GM19452 (cell line): ENCODE data around the gene PNRC2.
"Not testable (repeated sequence)": the region's sequence is repeated elsewhere in the genome, so short reads cannot be mapped to it uniquely, and the experiment has no call there.

Experiments used
- ATAC-seq: cut with Tn5 transposase; IDR thresholded peaks from one replicate; pipeline ENCODE4 v1.9.1; 2021; ENCODE audit not compliant: unreplicated experiment

PNRC2 gene

DNA sequence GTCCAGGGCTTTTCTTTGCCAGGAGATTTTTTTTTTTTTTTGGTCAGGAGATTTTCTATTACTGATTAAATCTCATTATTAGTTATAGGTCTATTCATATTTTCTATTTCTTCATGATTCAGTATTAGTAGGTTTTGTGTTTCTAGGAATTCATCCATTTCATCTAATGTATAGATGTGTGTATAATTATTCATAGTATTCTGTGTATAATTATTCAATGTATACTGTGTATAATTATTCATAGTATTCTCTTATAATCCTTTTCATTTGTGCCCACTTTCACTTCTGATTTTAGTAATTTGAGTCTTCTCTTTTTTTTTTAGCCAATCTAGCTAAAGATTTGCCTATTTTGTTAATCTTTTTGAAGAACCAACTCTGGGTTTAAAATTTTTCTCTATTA is 12.3 kb upstream of the PNRC2 start:
- no peak for ATAC-seq

DNA sequence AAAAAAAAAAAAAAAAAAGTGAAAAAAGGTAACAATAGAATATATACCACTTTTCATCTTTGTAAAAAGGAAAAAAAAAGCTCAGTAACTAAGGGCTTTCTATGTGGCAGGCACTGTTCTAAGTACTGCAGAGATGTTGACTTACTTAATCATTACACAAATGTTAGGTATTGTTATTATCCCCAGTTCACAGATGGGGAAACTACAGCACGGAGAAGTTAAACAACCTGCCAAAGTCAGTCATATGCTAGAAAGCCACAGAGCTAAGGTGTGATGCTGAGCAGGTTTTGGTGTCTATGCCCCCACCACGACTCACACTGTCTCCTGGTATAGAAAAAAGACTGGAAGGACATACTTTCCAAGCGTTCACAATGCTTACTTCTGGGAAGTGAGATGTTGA is 6.6 kb upstream of the PNRC2 start:
- ATAC-seq, result no peak

GRCh38 chr1:23957096-23957495 is 2.5 kb upstream of the PNRC2 start:
- no peak for ATAC-seq

GRCh38 chr1:23958040-23958809 is 1.4 kb upstream of the PNRC2 start:
- ATAC-seq, result not testable (repeated sequence)

DNA sequence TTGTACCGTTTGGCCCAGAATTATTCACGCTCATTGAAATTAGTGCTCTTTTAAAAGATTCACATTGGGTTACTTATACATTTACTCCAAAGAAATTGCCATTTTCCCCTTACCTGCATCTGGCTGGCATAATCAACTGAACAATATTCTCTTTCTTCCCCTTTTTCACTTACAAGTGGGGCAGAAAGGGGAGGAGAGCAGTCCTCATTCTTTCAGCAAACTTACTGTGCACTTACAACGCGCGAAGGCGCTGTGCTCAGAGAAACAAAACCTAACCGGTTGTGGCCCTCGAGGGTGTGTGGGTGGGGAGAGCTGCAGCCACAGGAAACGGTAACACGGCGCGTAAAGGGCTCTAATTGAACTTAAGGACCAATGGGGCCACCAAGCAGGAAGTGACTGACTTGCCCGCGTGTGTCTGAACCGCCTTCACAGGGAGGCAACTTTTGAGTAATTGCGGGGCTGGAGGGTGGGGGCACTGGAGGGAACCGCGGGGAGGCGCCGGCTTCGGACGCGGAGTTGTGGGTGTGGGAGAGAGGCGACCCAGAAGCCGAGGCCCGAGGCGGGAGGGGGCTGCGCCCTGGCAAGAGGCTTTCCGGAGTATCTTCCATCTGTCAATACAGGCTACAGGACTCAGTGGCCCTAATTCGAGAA is 693 bp upstream of the PNRC2 start:
- ATAC-seq, result peak; percentile 61

DNA sequence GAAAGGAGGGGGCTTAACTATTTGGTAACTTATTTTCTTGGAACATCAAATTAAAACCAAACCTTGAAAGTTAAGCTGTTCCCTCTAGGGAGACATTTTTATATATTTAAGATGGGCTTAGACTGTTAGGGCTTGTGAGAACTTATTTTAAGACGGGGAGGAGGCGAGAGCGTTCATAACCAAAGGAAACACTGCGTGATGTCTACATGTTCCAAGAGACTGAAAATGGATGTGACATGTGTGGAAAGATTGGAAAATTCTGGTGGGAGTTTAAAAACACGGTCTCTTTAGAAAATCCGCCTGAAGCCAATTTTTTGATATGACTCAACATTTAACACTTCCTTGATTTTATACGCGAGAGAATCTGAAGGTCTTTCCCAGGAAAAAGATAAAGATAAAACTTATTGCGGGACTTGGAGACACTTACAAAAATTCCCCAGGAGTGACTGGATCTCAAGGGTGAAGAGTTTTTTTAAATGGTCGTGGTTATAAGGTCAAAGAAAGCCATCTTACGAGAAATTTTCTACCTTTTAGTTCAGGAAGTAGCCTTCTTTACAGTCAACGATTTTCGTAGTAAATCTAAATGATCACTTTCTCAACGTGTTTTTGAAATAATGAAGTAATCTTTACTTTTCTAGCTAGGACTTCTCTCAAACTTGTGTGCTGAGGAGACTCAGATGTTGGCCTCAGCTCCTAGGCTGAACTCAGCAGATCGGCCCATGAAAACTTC is 828 bp downstream of the PNRC2 start:
- ATAC-seq, result no peak

DNA sequence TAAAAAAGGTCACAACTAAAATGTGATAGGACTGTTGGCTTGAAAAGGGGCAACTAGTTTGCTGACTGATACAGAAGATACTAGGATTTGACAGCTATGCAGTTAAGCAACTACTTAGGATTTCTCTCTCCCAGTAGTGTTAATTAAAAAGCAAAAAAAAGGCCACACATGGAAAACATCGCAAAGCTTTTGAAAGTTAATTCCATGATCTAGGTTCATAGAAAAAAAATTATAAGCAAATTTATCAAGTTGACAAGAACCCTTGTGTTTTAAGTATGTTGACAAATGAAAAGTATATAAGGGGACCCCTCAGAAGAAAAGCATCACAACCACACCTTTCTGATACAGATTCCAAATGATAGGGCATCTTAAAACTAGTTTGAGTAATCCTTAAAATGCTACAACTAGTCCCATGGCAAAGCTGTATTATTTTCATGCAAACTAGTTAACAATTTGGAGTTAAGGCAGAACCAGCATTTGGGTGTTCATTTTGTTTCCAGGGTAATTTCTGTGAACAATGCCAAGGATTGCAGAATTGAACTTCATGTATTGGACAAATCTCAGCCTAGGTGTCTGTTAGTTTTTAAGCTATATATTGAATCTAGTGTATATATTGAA is 4.1 kb downstream of the PNRC2 start:
- ATAC-seq, result no peak

DNA sequence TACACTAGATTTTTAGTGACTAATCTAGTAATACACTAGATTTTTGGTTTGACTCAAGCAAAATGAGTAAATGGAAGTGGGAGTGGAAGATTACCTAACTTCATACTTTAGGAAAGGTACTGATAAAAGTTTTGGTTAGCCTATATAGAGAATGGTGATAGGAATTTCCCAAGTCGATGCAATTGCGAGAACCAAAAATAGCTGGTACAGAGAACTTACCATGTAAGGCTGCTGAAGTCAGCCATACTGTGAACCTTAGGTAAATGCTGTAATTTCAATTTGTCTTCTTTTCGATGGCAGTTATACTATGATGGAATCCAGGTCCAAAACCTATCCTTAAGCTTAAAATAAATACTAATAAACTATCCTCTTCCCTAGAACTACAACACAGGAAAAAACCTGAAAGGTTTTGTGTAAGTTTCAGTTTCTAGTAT is 4.6 kb downstream of the PNRC2 start:
- ATAC-seq, result no peak

DNA sequence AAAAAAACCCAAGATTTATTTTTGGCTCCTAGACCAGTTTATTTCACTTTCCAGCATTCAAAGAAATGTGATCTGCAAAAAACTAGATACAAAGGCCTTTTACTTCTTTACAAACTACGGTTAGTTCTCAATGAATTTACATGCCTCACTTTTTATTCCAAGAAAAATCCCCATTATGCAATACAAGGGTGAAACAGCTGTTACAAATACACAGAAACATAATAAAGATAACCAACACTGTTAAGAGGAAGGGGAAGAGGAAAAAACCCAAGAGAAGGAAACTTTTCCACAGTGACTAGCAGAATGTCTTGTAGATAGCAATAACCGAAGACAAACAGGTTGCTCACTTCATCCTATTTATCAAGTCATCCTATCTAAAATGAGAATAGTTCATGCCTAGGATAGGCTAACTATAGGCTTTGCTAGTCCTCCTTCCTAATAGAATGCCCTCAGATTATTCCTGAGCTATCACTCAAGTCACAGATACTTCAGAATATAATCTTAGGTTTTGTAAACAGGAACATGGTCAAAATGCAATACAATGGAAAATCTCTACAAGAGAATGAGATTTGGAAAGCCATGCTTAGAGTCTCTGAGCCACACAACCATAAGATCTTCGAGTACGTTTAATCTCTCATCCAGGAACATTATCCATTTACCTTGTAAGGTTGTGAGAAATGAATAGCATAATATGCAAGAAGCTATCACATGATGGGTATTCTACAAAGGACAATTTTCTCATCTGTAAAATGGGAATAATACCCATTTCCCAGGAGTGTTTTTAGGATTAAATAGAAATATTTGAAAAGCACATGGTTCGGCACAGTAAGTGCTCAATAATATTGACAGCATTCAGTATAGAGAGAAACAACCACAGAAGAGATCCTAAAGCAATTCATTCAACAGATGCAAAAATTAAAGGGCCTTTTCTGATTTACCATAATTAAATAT is 5.4 kb downstream of the PNRC2 start:
- ATAC-seq, result no peak

- ATAC-seq, result no peak
Measured at GRCh38 chr1:23966973-23967493, 7.4 kb downstream of the PNRC2 start.

- no peak for ATAC-seq
Measured at GRCh38 chr1:23967871-23968270, 8.2 kb downstream of the PNRC2 start.

DNA sequence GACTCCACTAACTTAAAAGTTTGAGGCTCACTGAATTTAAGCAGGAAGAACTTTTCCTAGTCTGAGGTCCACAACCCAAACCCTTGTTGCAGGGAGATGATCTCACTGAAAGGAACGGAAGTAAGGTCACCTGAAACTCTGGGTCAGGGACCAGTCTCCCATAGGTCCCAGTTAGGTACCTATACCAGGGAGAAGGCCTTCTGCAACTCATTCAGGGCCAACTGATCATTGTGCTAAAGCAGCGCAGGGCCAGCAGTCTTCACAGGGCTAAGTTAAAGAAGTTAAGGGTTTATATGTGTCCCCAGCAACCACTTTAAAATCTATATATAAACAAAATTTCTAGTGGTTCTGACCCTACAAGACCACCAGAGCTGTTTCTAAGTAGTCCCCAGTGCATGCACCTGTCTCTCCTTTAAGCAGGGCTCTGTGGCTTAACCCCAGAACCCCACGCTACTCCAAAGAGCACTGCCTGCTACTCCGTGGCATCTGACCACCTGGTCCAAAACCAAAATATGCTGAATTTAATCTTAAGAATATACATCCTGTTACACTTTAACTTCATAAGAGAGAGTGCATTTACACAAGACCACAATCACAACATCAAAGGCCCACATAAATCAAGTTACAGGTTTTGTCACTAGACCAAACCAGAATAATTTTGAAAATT is 17.7 kb downstream of the PNRC2 start:
- no peak for ATAC-seq

- ATAC-seq, result no peak
Measured at GRCh38 chr1:23977854-23978191, 18.2 kb downstream of the PNRC2 start.

DNA sequence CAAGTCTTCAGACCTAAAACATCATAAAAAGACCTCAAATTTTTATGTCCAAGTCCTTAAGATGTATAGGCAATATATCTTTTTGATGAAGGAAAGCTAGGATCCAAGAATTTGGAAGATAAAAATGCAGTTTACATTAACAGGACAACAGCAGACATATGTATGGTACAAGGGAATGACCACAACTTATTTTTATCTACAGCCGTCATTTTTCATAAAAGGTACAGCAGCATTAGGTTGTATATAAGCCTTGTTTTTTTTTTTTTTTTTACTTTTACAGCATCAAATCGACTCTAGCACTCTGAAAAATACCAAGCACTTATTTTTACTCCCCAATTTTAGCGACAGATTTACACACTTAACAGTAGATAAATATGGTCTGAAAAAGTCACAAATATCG is 19.2 kb downstream of the PNRC2 start:
- no peak for ATAC-seq

- ATAC-seq, result no peak
Measured at GRCh38 chr1:23979387-23979880, 19.8 kb downstream of the PNRC2 start.

DNA sequence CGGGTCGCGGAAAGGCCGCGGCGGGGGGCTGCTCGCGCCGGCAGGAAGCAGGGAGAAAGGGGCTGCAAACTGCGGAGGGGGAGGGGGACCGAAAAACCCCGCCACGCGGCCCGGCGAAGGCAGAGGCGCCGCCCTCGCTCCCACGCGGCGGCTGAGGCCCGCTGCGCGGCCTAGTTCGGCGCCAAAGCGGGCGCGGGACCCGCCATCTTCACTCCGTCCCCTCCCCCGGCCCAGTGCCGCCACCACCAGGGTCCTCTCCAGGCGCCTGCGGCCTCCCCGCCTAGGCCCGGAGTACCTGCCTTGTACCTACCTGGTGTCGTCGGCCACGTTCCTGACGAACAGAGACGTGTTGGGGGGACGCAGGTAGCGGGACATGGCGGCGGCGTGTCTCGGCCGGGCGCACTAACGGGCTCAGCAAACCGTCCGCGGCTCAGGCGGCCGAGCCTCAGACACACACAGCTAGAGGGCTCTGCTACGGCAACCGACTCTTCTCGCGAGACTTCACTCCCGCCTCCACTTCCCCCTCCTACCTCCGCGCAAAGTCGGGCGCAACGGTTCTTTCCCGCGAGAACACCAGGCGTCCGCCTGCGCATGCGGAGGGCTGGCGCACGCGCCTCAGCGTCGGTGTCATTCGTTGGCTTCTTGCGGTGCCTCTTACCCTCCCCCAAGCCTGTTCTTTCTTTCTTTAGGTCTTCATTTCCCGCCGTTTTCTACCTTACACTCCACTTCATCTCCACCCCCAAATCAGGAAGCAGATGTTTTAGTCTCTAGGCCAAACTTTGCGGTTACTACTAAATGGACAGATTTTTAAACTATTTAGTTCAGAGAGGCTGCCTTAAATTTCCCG is 20.5 kb downstream of the PNRC2 start, which contains the start of gene SRSF10:
Gene SRSF10, minus strand, starts transcription at position 447 of the 847 bp plus-strand sequence. Its CDS starts 72 bp downstream, at position 375.
- peak; percentile 89 for ATAC-seq

GRCh38 chr1:23980728-23981070 is 21.1 kb downstream of the PNRC2 start:
- ATAC-seq, result no peak

- ATAC-seq, result no peak
Measured at GRCh38 chr1:23984417-23985186, 25.0 kb downstream of the PNRC2 start.
